ENCODE results near the gene S100A12. TPM values are rescaled to one million over a fixed set of nuclear protein-coding genes. Genes with fewer than 3 reads are reported as not detected.

S100A12 gene
- total and polyA plus RNA-seq, 2 donors (not counting 3 experiments of a cell fraction or from before 2014, with no cell fraction given), result not detected

- no peak overlapping the region for H3K4me2 ChIP-seq (ENCODE audit: insufficient read depth, low read length)
- no peaks in the 10 kb centered on the region for H3K9me1 ChIP-seq (replicated peaks; ENCODE audit: control insufficient read depth, extremely low read depth, insufficient read depth, low read length)
- BruUV-seq (replicated peaks), result no TSS peak
- H3K79me2 ChIP-seq (ENCODE audit: control insufficient read depth, insufficient read depth, low read length), result no peaks in the 10 kb centered on the region
- H3K4me3 ChIP-seq (replicated peaks in 1 of 3; ENCODE audit: insufficient read depth in 1 of 3, low read depth in 1 of 3, low read length in 3 of 3), result no peak overlapping the region
- DNase-seq (ENCODE audit: low read depth, low spot score) (no peak), FAIRE-seq (no peak)
- CTCF ChIA-PET, result interaction anchor here (0.6 kb wide), 1 partner anchor 559 kb away, joined by 3 read pairs; the partner anchor contains the start of gene DENND4B
- H3K9ac ChIP-seq (replicated peaks; ENCODE audit: extremely low read depth, insufficient read depth, low read length), result no peak overlapping the region
- no peaks in the 10 kb centered on the region for H3K27me3 ChIP-seq (ENCODE audit: control insufficient read depth in 2 of 2, insufficient read depth in 2 of 2, low read length in 2 of 2)
- H3K36me3 ChIP-seq (ENCODE audit: control insufficient read depth in 2 of 2, extremely low read depth in 1 of 2, insufficient read depth in 2 of 2, low read length in 2 of 2), result no peaks in the 10 kb centered on the region
- no peaks in the 10 kb centered on the region for H4K20me1 ChIP-seq (replicated peaks; ENCODE audit: control insufficient read depth, extremely low read depth, insufficient read depth, low read length)
- no peak for TF ChIP-seq POLR2AphosphoS5 (IDR thresholded peaks at IDR 0.05; ENCODE audit: insufficient read depth, low read depth, low read length)
- no peaks in the 10 kb centered on the region for H3K9me3 ChIP-seq (replicated peaks; ENCODE audit: control insufficient read depth, insufficient read depth, low read length)
- no peak overlapping the region for H3K27ac ChIP-seq (ENCODE audit: insufficient read depth, low read depth, low read length)
- intact Hi-C loops (cut with micrococcal nuclease) (no loop called here), dilution Hi-C loops (cut with MboI; ENCODE audit: extremely low pct_ligation_motif_present, low sequenced_read_pairs) (no loop called here)
- POLR2A ChIA-PET, result no interaction called here
- no peaks in the 10 kb centered on the region for H3K4me1 ChIP-seq (ENCODE audit: control insufficient read depth, extremely low read depth, insufficient read depth, low read length)
- no peak overlapping the region for H2AFZ ChIP-seq (ENCODE audit: low read depth, low read length)
These were observed 12.4 kb upstream of the S100A12 start for GRCh38 chr1:153387785-153388184.

DNA sequence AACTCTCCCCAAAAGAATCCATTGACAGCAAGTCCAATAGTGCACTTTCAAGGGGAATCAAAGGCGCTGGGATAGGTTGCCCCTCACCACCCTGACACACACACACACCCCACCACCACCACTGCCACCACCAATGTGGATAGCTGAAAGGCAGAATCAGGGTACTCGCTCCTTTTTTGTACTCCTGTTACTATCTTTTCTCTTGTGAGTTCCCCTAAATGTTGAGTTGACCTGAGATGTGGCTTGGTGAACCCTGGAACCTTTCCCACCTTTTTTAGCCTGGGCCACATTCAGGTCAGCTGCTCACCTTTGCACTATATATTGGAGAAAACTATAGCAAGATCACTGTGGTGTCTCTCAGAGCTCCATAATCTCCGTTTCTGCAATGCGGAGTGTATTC, 11.6 kb upstream of the S100A12 start:
- Histone ChIP-seq H3K27ac (ENCODE audit: insufficient read depth, low read depth, low read length) (no peak overlapping the region), H3K9ac (replicated peaks; ENCODE audit: extremely low read depth, insufficient read depth, low read length) (no peak overlapping the region), H3K27me3 (ENCODE audit: control insufficient read depth in 2 of 2, insufficient read depth in 2 of 2, low read length in 2 of 2) (no peaks in the 10 kb centered on the region), H3K4me1 (ENCODE audit: control insufficient read depth, extremely low read depth, insufficient read depth, low read length) (no peaks in the 10 kb centered on the region), H3K9me3 (replicated peaks; ENCODE audit: control insufficient read depth, insufficient read depth, low read length) (no peaks in the 10 kb centered on the region), H3K36me3 (ENCODE audit: control insufficient read depth in 2 of 2, extremely low read depth in 1 of 2, insufficient read depth in 2 of 2, low read length in 2 of 2) (no peaks in the 10 kb centered on the region), H3K79me2 (ENCODE audit: control insufficient read depth, insufficient read depth, low read length) (no peaks in the 10 kb centered on the region), H4K20me1 (replicated peaks; ENCODE audit: control insufficient read depth, extremely low read depth, insufficient read depth, low read length) (no peaks in the 10 kb centered on the region), H3K4me2 (ENCODE audit: insufficient read depth, low read length) (no peak overlapping the region), H3K4me3 (replicated peaks in 1 of 3; ENCODE audit: insufficient read depth in 1 of 3, low read depth in 1 of 3, low read length in 3 of 3) (no peak overlapping the region), H3K9me1 (replicated peaks; ENCODE audit: control insufficient read depth, extremely low read depth, insufficient read depth, low read length) (no peaks in the 10 kb centered on the region), H2AFZ (ENCODE audit: low read depth, low read length) (no peak overlapping the region)
- FAIRE-seq (no peak), DNase-seq (ENCODE audit: low read depth, low spot score) (no peak)
- intact Hi-C loops (cut with micrococcal nuclease), result no loop called here
- dilution Hi-C loops (cut with MboI; ENCODE audit: extremely low pct_ligation_motif_present, low sequenced_read_pairs), result no loop called here
- no TSS peak for BruUV-seq (replicated peaks)
- ChIA-PET CTCF (no interaction called here), POLR2A (no interaction called here)
- TF ChIP-seq FOS (IDR thresholded peaks at IDR 0.05; ENCODE audit: borderline replicate concordance, insufficient read depth, low read length) (no peak), POLR2A (IDR thresholded peaks at IDR 0.05; ENCODE audit: low read depth, low read length) (no peak), POLR2AphosphoS5 (IDR thresholded peaks at IDR 0.05; ENCODE audit: insufficient read depth, low read depth, low read length) (no peak), JUN (IDR thresholded peaks at IDR 0.05; ENCODE audit: borderline replicate concordance, insufficient read depth, insufficient read length, low read depth) (no peak), CTCF (IDR thresholded peaks at IDR 0.05; ENCODE audit: extremely low read depth in 1 of 2, insufficient read depth in 1 of 2, low read depth in 1 of 2, low read length in 2 of 2) (no peak), EZH2 (IDR thresholded peaks at IDR 0.05; ENCODE audit: borderline replicate concordance, low read depth, low read length, severe bottlenecking) (no peak), GATA2 (IDR thresholded peaks at IDR 0.05; ENCODE audit: insufficient read depth, insufficient read length, low read depth, low read length) (no peak), MYC (IDR thresholded peaks at IDR 0.05; ENCODE audit: low read depth, low read length) (no peak), MAX (IDR thresholded peaks at IDR 0.05; ENCODE audit: insufficient read depth, insufficient read length) (no peak)
